OCI-LY7 (cell line): Measurements from ENCODE around the gene MROH2A.

Experiments used
- EZH2phosphoT487 ChIP-seq: fragments of 200-600 bp; sonication (generic); IDR thresholded peaks from 2 replicates; pipeline ENCODE4 v1.6.1; 2018; ENCODE audit warnings: low read depth, borderline replicate concordance, mild to moderate bottlenecking, mixed run types, antibody characterized with exemption, low read length, moderate library complexity, mixed read lengths
- TF ChIP-seq, protein P1 (sequence below): fragments of 200-600 bp; sonication (generic); conservative IDR thresholded peaks from 2 replicates; pipeline ENCODE4 v1.5.1; 2014; ENCODE audit warnings: mild to moderate bottlenecking, antibody characterized with exemption, low read length, moderate library complexity, mixed read lengths

DNA sequence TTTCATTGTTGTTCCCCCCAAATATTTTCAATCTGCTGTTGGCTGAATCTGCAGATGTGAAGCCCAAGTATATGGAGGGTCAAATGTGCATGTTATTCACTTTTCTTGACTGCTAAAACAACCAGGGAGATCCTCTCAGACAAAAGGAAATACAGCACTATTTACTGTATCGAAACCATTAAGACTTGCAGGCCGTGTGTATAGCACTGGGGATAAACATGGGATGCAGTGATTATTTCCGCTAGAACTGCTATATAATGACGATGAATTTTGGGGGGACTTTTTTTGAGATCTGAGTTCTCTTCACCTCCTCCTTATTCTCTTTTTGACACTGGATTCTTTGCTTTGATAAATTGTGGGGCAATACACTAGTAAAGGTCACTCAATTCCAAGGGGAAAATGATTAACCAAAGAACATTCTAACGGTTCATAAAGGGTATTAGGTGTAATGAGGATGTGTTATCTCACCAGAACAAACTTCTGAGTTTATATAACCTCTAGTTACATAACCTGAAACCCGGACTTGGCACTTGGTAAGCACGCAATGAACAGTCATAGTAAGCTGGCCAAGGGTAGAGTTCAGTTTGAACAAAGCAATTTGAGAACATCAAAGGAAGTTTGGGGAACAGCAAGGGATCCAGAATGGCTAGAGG lies 21.6 kb upstream of the MROH2A start:
- TF ChIP-seq, protein P1, sequence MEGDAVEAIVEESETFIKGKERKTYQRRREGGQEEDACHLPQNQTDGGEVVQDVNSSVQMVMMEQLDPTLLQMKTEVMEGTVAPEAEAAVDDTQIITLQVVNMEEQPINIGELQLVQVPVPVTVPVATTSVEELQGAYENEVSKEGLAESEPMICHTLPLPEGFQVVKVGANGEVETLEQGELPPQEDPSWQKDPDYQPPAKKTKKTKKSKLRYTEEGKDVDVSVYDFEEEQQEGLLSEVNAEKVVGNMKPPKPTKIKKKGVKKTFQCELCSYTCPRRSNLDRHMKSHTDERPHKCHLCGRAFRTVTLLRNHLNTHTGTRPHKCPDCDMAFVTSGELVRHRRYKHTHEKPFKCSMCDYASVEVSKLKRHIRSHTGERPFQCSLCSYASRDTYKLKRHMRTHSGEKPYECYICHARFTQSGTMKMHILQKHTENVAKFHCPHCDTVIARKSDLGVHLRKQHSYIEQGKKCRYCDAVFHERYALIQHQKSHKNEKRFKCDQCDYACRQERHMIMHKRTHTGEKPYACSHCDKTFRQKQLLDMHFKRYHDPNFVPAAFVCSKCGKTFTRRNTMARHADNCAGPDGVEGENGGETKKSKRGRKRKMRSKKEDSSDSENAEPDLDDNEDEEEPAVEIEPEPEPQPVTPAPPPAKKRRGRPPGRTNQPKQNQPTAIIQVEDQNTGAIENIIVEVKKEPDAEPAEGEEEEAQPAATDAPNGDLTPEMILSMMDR: no peak
- no peak for TF ChIP-seq EZH2phosphoT487
